DOHH2 (cell line): ENCODE results near the gene MARVELD1.

Experiments
- EZH2phosphoT487 ChIP-seq: fragments of 200-600 bp; sonication (generic); IDR thresholded peaks from 2 replicates; pipeline ENCODE4 v1.6.1; 2017; ENCODE audit warnings: borderline replicate concordance, mild to moderate bottlenecking, antibody characterized with exemption, low read length, moderate library complexity, mixed read lengths
- TF ChIP-seq, protein P1 (sequence below): fragments of 200-600 bp; sonication (generic); IDR thresholded peaks from one replicate; pipeline ENCODE4 v1.5.1; 2014; ENCODE audit warnings: antibody characterized with exemption, mild to moderate bottlenecking, low read depth, low read length; ENCODE audit not compliant: poor library complexity, severe bottlenecking

DNA sequence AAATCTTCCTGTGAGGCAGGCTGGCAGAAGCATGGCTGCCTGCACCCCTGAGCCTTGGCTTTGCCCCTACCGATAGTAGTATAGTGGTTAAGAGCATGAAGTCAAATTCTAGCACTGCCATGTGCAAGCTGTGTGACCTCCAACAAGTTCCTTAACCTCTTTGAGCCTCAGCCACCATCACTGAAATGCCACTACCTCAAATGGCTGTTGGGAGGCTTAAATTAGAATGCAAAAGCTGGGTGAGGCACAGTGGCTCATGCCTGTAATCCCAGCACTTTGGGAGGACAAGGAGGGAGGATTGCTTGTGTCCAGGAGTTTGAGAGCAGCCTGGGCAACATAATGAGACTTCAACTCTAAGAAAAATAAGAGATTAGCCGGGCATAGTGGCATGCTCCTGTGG lies 49.9 kb downstream of the MARVELD1 start:
- TF ChIP-seq, protein P1, sequence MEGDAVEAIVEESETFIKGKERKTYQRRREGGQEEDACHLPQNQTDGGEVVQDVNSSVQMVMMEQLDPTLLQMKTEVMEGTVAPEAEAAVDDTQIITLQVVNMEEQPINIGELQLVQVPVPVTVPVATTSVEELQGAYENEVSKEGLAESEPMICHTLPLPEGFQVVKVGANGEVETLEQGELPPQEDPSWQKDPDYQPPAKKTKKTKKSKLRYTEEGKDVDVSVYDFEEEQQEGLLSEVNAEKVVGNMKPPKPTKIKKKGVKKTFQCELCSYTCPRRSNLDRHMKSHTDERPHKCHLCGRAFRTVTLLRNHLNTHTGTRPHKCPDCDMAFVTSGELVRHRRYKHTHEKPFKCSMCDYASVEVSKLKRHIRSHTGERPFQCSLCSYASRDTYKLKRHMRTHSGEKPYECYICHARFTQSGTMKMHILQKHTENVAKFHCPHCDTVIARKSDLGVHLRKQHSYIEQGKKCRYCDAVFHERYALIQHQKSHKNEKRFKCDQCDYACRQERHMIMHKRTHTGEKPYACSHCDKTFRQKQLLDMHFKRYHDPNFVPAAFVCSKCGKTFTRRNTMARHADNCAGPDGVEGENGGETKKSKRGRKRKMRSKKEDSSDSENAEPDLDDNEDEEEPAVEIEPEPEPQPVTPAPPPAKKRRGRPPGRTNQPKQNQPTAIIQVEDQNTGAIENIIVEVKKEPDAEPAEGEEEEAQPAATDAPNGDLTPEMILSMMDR, result no peak
- no peak for TF ChIP-seq EZH2phosphoT487
